Medulla oblongata (tissue), 1 donor: ENCODE results near the gene KCND3.

Experiments used
- DNase-seq: peaks from one replicate; pipeline ENCODE4 v3.0.0-alpha.2; 2015; ENCODE audit errors: extremely low spot score

KCND3 gene

DNA sequence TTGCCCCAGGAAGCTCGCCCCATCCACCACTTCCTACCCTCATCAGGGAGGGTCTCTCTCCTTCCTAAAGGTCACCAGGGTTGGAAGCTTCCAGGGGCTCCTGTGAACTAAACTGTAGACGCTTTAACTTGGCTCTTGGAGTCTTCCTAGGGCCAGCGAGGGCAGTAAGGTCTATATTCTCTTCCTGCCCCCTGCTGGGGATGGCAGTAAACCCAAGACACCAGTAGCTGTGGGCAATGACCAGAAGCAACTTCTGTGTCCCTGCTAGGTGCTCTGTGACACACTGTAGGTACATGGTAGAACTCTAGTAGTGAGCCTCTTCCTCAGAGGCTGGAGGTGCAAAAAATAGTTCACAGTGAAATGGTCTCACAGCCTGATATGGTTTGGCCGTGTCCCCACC lies 30.0 kb downstream of the KCND3 start:
- no peak for DNase-seq

DNA sequence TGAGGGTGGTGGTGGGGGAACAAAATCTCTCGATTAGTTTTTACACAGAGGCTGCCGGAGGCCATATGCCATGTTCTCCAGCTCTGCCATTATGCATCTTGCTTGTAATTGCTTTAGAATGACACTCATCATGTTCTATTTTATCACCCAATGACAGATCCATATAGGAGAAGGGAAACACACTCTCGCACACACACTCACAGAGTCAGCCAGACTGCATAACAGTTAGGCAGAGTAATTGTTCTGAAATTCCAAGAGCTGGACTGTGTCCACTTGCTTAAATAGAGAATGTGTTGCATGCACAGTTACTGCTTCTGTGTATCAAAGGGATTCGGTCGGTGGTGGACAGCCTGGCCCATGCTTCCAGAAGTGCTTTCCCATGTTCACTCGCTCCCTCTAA lies 30.6 kb downstream of the KCND3 start:
- no peak for DNase-seq

DNA sequence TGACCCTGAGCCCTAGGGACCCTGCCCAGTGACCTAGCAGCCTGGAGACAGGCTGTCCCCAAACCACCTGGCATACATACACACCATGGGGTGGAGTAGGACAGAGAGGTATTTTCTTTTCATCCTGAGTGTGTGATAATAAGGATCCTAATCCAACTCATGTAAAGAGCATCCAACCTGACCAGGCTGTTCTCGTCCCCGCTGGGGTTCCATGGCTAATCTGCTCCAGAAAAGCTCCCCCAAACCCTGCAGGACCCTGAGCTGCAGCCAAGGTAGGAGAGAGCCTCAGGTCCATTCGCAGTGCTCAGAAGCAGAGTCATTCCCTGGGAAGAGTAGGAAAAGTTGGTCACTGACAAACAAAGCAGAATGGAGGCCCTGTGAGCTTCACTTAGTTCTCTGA lies 31.4 kb downstream of the KCND3 start:
- DNase-seq: no peak

DNA sequence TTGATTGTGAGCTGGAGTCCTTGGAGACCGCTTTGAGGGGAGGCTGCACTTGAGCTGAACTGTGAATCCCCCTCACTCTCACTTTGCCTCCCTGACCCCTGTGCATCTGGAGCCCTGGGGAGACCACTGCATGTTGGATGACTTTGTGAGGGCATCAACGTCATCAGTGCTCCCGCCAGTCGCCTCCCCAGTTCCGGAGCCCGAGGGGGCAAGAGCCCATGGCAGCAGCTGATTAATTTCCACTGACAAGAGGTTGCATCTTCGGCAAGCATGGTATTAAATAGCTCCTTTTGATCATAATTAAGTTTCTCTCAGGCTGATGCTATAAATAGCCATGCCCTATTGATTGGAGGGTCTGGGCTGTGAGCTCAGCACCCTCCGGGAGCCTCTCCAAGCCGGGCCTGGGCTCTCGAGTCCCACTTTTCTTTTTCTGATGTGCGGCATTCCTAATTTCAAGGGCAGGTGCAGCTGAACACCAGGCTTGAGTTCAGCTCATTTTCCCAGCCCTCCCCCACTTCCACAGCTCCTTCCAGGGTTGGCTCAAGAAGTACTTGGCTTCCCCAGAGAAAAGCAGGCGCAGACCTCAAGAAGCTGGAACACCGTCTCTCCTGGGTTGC lies 33.2 kb downstream of the KCND3 start:
- DNase-seq: peak; percentile 34

DNA sequence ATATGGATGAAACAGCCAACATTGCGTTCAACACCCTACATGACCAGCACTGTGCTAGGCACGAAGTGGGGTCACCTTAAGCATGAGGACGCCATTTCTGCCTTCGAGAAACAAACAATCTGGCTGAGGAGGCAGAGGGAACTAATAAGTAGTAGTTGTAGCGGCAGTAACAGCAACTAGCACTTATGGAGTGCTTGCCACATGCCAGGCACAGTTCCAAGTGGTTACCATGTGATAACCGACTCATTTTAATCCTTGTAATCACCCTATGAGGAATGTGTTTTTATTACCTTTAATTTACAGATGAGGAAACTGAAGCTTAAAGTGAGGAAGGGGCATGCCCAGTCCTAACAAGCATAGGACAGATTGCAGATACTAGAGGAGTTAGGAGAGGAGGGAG lies 33.7 kb downstream of the KCND3 start:
- no peak for DNase-seq

DNA sequence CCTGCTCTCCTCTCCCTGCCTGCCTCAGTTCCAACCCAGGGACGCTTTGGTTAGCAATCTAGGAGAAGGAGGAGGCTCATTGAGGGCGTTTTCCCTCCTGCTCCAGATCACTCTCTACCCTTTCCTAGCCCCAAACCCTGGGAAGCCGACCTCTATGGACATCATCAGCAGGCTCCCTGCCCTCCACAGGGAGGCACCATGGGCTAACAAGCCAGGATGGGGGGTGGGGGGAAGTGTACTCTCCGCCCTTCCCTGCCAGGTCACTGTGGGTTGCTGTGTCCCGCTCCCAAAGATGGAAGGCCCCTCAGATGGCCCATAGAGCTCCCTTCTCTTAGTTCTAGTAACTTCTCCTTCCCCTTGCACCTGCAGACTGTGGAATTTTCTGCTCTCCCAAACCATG lies 35.7 kb downstream of the KCND3 start:
- no peak for DNase-seq

DNA sequence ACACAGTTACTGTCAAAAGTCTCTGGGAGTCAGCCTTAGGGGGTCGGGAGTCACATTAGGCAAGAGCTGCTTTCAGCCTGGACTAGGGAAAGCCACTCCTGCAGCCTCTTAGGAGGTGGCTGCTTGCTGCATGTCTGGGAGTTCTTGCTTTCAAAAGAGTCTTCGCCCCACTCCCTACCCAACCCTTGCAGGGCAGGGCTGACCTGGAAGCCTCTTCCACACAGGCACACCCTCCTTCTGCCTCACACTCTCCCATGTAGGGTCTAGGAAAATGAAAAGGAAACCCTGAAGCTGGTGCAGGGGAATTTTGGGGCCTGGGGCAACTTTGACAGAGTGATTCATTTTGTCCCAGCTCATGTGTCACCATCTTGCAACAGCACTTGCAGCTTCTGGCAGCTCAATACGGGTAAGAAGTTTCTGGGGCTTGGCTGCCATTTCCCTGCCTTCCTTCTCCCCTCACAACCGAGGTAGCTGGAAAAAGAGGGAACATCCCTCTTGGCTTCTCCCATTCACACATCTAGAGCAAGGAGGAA lies 37.3 kb downstream of the KCND3 start:
- no peak for DNase-seq

DNA sequence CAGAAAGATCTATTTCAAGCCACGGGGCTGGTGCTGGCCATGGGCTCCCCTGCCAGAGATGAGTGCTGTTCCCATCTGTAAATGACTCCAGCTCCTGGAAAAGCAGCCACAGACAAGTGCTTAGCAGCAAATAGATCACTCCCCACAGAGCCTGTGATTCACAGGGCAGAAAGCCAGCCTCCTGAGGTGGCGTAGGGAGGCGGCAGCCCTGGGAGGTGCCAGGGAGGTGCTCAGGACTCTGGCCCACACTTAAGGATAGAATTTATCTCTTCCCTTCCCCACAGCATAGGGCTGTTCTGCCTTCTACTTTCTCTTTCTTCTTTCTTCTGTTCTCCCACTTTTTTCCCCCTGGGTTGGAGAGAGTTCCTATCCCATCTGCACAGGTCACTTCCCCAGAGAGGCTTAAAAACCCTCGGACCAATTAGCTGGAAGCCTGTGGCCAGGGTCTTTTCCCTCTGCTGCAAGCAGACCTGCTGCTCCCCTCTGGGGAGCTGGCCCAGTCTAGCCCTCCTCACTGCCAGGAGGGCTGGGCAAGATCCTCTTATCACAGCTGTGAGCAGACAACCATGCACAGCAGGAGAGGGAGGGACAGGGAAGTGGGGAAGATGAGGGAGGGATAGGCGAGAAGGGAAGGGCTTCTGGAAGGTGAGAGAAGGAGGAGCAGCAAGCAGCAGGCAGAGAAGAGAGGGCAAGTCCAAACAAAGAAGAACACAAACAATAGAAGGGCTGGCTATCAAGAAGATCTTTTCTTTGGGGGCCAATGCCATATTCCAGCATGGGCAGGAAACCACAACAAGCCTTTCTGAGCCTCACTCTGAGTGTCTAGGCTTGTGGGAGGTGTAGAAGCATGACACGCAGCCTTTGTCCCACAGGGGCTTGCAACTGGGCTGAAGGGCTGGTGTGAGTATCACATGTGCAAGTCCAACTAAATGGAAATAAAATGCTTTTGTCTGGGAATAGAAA lies 41.0 kb downstream of the KCND3 start:
- DNase-seq: peak; percentile 79

DNA sequence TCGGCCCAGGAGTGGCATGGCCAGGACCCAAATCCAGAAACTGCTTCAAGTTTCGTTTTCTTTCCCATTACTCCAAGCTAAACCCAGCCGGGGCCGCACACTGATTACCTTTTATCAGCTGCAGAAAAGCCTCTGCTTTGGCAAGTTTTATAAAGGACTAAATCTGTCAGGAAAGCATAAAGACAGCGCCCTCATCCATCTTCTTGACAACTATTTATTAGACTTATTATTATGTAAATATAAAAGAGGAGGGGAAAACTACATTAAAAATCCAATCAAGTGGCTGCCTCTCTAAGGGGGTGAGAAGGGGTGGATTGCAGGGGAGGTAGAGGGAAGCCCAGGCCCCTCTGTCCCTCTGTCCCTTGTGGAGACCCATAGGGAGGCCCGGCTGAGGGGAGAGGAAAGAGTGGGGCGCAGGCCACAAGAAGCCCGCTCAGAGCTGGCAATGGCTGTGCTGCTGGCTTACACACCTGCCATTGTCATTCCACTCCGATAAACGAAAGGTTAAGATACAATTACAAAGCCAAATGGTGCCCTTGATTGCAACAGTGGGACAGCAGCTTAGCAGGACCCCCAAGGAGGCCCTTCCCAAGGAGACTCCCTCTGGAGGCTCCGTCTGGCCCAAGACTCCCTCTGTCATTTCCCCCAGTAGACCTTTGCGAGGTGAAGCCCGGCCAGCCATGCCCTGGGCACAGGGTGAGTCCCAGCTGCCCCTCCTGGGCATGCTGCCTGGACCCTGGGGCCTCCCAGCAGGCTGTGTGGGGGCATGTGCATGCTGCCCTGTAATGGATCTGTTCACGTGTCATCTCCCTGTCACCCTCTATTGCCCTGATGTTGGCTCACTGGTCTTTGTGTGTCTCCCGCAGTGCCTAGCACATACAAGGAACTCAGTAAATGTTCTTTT lies 45.4 kb downstream of the KCND3 start:
- DNase-seq: no peak

DNA sequence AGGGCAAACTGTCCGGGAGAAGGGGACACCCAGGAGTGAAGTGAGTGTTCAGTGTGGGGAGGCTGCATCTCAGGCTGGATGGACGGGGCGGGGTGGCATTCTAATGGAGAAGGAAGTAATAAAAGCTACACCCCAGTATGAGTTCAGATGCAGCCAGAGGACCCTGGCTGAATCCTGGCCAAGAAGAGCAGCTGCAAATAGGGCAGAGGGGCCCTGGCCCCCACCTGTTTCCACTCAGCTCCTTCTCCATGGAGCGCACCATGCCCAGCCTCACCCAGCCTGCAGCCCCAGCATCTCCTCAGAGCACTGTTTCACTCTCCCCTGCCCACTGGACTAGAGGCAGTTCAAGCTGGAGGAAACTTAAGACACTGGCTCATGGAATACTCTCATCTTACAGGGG lies 46.4 kb downstream of the KCND3 start:
- DNase-seq: no peak

DNA sequence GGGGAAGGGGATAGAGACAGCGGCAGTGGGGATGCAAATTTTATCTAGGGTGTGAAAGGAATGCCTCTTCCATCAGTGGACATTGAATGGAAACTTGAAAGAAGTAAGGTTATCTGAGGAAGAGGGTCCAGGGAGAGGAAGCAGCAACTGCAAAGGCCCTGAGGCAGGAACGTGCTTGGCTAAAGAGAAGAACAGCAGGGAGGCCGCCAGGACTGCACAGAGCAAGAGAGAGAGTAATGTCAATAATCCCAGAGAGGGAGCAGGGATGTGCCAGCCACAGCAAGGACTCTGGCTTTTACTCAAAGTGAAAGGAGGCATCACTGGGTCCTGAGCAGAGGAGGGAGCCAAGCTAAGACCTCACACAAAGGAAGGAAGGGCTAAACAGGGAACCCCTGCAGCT lies 50.9 kb downstream of the KCND3 start:
- no peak for DNase-seq

DNA sequence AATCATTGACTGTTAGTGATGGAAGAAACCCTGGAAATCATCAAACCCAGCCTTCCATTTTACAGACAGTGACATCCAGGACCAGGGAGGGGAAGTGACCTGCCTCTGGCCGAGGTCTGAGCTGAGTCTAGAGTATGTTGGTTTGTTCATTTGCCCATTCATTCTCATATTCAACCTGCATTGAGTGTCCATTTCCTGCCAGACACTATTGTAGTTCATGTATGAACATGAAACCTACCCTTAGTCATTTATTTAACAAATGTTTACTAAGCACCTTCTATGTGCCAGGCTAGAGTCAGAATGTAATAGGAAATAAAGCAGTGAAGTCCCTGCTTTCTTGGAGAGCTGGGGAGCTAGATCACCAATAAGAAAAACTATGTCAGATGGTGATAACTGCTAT lies 51.3 kb downstream of the KCND3 start:
- no peak for DNase-seq

DNA sequence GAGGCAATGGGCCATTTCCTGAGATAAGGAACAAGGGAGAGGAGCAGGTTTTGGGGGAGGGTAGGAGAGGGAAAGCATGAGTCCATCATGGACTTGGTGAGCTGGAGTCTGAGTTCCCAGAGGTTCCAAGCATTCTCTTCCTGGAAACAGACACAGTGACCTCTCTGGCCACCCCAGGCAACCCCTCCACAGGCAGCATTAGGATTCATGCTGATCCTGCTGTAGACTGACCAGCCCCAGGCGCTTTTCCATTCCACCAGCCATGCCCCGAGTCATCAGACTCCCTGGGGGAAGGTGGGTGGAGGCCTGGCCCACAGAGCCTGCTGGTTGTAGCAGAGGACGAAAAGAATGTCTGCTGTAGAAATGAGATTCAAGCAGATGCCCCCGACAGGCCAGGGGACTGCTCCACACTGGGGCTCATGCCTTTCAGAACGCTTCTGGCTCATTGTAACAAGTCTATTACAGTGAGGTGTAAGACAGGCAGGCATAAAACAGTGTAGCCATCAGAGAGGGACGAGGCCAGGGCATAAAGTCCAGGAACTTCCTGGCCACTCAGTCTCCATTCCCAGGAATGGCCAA lies 52.2 kb downstream of the KCND3 start:
- DNase-seq: no peak

DNA sequence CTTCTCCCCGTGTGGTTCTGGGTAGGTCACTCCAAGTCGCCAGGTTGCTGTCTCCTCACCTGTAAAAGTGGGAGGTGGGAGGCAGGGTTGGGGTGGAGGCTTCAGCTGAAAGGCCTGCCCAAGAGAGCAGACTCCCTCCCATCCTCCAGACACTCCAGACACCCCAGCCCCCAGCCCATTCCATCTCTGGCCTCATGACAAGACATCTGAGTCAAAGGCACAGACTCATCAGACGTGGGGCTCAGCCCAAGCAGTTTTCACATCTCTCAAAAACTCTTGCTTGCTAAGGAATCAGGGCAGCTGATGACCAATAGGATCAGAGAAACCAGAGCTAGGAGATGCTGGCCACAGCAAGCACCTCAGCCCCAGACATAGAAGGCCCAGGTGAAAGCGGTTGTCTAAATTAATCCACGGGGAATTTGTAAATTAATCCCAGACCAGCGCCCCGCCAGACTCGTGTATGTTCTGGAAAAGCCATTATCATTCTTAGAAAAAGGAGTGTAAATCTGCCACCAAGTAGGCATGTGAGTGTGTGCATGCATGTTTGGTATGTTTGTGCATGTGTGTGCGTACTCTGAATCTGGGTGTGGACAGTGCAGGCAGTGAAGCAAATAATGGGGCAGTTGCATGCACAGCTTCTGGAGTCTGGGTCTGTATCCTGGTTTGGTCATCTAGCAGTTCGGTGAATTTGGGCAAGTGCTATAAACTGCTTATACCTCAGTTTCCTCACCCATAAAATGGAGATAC lies 55.2 kb downstream of the KCND3 start:
- DNase-seq: no peak

DNA sequence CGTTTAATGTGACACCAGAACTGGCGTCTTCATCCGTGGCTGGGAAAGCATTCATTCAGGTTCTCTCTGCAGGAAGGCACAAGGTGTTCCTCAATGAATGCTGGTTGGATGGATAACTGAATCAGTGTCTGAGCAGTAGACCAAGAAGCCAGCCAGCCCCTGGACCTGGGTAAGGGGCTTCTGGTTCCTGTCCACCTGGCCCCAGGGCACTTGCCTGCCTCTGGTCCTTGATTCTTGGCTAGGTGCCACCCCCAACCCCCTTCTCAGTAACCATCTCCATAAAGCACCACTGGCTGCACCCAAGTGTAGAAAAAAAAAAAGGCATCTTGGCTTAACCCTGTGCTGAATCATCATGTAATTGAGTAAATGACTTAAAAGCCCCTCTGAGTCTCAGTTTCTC lies 59.1 kb downstream of the KCND3 start:
- no peak for DNase-seq

DNA sequence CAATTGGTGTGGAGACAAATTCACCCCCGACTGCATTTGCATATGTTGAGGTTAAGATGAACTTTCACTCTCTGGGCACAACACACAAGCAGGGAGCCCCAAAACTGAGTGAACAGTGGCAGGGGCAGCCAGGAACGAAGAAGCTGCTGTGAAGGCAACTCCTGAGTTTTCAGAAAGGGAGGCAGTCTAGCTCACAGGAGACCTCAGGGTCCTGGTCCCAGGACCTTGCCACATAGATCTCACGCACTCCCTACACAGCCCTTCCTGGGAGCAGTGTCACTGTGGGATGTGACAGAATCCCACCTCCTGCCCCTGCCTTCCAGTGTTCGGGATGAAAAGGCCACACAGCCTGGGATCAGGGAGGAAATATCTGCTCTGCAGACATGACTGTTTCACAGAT lies 60.9 kb downstream of the KCND3 start:
- no peak for DNase-seq

DNA sequence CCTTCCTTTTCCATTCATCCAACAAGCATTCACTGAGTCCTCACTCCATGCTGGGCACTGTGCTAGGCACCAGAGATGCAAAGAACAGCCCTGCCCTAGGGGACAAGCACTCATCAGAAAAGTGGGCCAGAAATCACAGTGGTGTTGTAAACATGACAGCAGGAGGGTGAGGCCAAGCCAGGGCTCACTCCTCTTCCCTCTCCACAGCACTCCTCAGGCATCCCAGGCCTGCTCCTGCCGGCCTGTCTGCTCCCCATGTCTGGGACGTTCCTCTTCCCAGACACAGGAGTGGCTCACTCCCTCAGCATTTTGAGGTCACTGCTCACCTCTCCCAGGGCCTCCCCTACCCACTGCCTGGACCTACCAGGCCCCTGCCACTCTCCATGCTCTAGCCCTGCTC lies 61.8 kb downstream of the KCND3 start:
- DNase-seq: no peak

DNA sequence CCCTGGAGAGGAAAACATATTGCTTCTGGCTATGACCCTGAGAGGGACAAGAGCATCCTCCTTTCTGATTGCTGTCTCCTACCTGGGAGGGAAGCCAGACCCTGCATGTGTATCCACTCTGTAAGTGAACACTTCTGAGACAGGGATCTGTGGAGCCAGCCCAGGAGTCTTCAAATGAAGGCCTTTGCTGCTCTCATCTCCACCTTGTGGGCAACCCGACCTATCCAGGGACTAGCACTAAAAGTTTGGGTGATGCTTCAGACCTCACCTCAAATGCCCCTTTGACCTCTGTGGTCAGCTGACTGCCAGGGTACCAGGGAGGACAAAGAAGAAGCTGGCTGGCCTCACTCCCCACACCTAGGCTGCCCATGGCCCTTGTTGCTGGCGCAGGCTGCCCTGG lies 64.7 kb downstream of the KCND3 start:
- no peak for DNase-seq

DNA sequence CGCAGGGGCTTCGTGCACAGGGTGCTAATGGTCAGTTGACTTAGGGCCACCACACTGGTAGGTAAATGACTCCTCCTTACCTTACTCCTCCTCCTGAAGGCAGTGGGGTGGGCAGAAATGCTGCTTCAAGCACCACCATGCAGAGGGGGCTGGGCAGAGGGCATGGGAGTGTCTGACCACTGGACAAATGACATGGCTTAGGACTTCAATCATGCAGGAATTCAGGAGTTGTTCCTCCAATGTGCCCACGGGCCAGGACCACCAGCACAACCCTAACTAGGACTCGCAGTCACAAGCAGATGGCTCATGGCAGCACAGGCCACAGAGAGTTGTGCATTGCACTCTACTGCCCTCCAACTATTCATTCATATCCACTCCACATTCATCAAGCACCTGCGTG lies 65.7 kb downstream of the KCND3 start:
- no peak for DNase-seq

DNA sequence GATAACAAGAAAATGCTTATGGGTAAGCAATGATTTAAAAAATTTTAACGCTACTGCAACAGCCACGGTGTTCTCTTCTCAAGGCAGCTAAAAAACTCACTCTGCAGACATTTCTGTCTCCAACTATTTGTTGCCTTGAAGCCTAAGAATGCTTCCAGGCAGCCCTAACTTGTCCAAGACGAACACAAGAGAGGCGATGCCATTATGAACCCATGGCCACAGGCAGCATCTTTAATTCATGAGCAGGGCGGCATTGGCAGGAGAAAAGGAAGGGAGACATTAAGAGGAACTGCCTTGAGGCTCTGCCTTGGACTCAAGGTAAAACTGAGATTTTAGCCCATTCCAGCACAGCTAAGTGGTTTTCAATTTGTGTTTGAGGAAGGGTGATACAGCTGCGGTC lies 67.5 kb downstream of the KCND3 start:
- peak; percentile 60 for DNase-seq
